GM12801 (cell line): ENCODE data around the gene SKOR2.

Source experiments
- CTCF ChIP-seq: IDR thresholded peaks from one replicate; pipeline ENCODE4 v1.5.1; 2011; ENCODE audit warnings: control low read depth; ENCODE audit not compliant: insufficient read length; ENCODE audit errors: extremely low read depth

Gene SKOR2

GRCh38 chr18:47251289-47252120 is at the start of gene SKOR2:
SKOR2 (minus strand) TSS chr18:47251660; CDS start chr18:47249183, 2,477 bp downstream.
- TF ChIP-seq CTCF: no peak

- no peak for TF ChIP-seq CTCF
These were observed 45.0 kb upstream of the SKOR2 start for GRCh38 chr18:47296462-47296861.

- no peak for TF ChIP-seq CTCF
These were observed 43.3 kb upstream of the SKOR2 start for GRCh38 chr18:47294801-47295200.

- no peak for TF ChIP-seq CTCF
These were observed 37.3 kb upstream of the SKOR2 start for GRCh38 chr18:47288741-47289140.

GRCh38 chr18:47287911-47288585 is 36.6 kb upstream of the SKOR2 start:
- TF ChIP-seq CTCF: no peak

GRCh38 chr18:47286776-47287410 is 35.4 kb upstream of the SKOR2 start:
- TF ChIP-seq CTCF: no peak

GRCh38 chr18:47285456-47285855 is 34.0 kb upstream of the SKOR2 start:
- TF ChIP-seq CTCF: no peak
